ENCODE results near the gene C14orf93.
A peak's percentile ranks its signal among the peaks of the same experiment; 100 is the strongest.

Gene C14orf93

DNA sequence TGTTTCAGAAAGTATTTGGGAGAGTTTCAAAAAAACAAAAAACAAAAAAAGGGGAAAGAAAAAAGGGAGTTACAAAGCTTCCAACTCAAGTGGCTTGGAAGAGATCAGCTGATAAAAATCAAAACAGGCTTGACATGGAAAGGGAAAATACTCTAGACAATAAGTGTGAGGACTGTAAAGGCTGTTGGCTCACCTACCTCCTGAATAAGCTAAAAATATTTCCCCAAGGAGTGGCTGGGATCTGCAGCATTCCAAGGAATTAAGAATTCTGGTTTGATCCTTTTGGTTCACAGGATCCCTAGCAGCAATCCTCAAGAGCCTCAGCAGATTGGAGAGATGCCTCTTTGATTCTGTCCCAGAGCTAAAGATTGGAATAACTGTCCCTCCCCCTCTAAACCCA, 16.4 kb downstream of the C14orf93 start:
- DNase-seq, result no peak

DNA sequence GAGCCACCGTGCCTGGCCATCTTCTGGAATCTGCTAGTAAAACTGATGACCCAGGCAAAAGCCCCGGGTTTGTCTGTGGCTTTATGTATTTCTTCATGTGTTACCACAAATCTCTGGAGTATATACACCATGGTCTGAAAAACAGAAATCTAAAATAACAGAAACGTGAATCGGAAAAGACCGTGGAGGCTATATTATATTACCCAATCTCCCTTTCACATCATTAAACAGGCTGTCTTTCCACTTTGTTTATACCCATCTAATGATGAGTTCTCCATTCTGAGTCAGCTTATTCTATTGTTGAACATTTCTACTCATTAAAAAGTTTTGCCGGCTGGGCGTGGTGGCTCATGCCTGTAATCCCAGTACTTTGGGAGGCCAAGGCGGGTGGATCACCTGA, 18.1 kb downstream of the C14orf93 start:
- no peak for DNase-seq

DNA sequence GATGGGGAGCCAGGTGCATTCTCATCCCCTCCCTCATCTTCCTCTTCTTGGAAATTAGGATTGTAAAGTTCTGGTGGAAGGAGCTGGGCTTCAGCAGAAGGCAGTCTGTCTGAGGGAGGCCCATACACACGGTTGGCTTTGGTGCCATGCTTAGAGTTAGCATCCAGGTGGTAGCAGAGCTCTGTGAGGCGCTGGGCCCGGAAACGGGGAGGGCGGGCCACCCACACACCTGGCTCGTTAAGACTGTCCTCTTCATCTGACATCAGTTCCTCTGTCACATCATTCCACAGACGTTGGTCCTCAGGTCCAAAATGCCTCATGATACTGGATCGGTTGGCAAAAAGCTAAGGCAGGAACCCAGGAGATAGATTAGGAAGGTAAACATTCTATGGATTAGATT, 22.7 kb downstream of the C14orf93 start:
- no peak for DNase-seq

DNA sequence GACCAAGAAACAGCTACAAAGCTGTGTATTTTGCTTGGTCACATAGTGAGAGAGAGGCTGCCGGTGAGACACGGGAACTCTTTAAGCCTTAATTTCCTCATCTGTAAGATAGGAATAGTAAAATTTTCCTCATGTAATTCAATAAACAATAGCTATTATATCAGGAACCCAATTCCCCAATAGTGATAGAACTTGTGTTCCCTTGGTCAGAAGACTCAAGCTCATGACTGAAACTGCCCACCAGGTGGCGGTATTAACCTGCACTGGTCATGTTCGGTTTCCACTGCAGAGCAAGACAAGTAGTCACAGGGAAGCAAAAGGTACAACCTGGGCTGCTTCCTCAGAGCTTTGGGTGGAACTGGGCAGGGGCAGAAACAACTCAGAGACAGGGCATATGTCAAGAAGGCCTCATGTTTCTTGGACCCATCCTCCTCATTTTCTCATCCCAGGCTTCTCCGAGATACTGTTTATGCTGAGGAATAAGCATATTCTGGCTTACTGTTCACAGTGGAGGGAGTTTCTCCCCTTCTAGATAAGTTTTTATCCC, 23.4 kb downstream of the C14orf93 start:
- peak; percentile 84 for DNase-seq

DNA sequence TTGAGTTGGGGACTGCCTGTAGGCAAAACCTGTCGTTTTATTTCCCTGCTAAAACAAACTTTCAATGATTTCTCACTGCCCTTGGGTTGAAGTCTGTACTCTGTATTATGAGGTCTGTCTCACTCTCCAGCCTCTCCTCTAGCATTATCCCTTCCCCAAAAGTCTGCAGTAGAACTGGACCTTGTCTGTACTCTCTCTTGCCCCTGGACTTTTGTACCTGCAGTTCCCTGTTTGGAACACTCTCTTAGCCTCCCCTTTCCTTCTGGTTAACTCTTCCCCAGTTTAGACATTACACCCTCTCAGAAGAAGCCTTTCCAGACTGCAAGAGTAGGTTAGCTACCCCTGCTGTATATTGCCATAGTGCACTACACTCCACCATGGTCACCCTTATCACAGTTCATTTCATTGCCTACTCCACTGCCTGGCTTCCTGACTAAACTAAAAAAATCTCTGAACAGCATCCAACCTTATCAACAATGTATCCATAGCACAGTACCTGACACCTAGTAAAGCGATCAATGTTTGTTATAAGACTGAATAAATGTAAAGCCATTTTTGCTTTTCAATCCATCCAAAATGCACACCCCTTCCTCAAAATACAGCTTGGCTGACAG, 23.9 kb downstream of the C14orf93 start:
- no peak for DNase-seq

DNA sequence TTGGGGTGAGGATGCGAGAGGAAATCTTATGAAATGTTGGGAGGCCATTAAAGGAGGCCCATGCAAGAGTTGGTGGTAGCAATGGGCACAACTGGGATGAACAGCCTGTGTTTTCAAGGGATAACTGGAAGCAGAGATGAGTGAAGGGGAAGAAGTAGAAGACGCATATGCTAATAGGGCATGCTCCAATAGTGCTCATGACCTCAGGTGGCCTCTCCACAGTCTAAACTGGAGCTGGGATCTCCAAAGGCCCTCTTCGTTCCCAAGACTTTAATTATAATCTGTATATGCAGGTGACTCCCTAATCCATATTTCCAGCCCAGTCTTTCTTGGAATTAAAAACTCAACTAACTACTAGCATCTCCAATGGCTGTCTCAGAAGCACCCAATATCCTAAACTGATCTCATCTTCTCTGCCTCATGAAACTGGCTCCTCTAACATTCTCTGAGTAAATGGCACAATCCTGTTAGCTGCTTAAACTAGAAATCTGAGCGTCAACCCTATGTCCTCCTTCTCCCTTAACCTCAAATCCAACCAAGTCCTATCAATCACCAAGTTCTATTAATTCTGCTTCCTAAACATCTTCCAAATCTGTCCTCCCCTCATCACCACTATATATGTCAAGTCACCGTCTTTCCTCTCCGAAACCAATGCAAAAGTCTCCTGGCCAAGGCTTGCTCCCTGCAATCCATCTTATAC, 24.8 kb downstream of the C14orf93 start:
- no peak for DNase-seq

DNA sequence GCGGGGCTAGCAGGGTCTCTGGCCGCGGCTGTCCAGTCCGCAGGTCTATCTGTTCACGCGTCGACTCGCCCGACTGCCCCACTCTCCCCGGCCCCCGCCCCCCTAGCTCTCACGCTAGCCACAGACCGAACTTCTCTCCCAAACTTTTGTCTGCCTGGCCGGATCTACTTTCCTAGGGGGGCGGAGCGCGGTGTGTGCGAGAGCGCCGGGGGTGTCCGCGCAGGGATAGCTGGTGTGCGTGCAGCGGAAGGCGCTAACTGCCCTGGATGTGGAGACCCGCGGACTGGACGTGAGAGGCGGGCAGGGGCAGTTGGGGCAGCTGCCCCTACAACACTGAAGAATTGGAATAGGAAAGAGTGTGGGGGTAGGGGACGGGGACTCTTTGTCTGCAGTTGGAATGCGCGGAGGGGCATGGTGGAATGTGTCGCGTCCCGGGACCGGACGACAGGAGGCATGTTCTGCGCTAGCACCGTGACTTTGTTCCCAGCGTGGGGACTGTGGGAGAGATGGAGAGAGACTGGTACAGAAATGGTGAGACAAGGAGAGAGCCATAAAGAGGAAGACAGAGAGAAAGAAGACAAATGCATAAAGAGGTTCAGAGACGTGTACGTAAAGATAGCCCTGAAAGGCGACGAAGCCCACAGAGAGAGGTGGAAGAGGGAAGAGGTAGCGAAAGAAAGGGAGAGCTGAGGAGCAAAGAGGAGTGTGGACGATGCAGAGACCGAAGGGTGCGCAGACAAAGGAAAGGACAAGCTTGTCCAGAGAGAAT, 27.3 kb downstream of the C14orf93 start, which contains the start of gene AJUBA:
Gene AJUBA (minus strand): TSS at position 75 of the 769 bp plus-strand sequence. CDS start 285 bp downstream, outside the sequence.
- DNase-seq, result peak; percentile 63

DNA sequence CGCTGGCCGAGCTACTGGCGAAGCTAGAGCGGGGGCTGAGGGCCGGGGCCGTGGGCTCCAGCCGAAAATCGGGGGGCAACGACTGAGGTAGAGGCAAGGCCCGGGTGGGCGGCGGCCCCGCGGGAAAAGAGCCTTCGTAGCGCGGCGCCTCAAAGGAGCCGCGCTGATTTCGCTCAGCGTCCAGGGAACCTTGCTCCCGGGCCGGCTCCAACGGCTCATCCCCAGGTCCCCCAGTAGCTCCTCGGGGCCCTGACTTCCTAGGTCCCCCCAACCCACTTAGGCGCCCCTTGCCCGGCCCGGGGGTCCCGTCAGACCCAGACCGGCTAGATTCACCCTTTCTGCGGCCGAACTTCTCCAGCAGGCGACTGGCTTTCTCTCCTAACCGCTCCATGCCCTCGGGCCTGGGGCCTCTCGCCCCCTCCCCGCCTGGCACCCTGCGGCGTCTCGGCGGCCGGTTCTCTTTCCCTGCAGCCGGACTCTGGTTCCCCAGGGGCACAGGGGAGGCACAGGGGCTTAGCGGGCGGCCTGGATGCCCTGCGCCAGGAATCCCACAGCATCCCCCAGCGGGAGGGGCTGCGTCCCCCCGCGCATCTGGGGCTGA, 28.0 kb downstream of the C14orf93 start:
- DNase-seq, result no peak

DNA sequence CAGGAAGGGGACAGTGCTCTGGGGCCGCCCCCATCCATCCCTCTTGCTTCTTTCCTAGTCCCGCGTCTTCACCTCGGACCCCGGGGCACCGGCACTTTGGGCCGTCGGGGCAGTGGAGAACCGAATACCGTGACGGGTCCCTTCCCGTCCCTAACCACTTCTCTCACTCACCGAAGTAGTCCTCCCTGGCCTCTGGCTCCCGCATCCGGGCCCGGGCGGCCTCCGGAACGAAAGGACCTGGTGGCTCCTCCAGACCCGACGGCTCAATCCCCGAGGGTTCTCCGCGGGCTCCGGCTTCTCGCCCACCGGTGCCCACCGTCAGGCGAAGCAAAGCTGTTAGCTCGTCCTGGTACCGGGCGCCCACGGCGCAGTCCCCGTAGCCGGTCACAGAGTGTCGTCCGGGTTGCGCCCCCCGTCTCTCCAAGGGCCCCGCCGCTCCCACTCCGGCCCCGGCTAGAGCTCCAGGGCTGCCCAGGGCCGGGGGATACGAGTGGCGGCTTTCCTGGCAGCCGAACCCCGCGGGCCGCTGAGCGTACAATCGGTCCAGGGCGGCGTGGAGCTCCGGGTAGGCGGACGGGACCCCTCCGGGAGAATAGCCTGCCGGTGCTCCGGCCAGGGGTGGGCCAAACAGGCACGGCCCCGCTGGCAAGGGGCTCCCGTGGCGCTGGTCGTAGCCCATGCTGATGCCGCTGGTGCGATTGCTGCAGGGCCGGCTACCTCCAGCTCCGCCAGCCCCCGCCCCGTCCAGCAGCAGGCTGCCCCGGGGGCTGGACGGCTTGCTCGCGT, 28.7 kb downstream of the C14orf93 start:
- DNase-seq, result no peak

DNA sequence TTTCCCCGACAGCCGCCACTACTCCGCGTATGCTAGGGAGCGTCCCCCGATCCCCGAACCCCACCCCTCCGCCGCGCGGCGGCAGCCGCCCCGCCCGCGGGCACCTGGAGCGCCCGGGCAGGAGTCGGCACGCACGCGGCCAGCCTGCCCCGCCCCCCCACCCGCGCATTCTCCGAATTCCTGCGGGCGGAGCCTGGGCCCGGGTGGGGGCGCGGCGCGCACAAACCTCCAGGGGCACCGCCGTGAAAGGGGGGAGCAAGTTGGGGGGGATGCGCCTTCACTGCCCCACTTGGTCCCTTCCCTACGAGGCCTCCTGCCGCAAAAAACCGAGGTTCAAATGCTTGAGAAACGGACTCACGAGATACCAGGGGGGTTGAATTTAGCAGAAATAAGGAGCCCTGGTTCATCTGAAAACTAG, 29.3 kb downstream of the C14orf93 start:
- DNase-seq, result no peak

DNA sequence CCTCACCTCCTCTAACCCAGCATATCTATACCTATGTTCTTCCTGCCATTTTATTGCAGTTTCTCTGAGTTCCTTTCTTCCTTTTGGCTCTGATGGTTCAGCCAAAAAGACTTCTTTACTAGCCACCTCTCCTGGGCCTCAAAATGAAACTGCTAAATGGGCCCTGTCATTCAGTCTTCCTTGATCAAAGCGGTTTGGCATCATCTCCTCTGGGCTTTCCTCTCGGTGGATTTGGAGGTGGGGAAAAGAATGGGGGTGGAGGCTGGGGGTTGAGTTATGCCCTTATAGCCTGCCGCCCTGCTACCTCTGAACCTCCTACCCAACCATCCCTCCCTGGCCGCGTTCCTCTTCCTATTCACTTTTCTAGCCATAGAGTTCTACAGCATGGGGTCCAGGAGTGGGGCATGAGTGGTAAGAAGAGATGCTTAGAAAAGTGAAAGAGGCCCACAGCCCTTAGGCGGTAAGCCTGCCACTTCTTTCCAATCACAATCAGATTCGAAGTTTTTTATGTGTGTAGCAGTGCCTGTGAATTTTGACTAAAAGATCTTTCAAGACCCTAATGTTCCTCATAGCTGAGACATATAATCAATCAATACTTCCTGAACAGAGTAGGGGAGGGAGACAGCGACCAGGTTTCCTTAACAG, 30.1 kb downstream of the C14orf93 start:
- peak; percentile 70 for DNase-seq

DNA sequence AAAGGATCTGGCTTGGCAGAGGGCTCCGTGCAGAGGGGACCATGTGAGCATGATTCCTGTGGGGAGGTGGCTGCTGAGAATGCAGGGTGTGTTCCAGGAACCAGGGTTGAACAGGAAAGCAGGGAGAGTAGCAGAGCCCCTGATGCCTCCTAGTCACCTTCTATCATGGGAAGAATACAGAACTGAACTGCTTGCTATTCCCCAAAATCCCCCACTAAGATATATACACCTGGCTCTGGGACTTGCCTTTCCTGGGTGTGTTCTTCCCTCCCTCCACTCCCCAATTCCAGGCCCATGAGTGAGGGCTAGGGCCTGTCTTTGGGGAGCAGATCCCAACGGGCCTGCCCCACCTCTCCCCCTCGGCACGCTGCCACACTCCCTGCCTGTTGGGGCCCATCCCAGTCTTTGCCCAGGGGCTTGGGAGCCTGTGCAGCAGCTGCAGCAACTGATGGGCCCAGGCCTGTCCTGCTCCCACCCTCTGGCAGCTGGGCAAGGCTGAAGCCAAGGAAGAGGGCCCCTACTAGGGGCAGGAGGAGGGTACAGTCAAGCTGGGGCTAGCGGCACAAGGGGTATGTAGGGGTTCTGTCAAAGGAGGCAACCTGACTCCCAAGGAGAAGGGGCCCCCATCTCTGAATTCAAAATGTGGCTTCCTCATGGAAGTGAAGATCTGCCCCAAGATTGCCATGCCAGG, 30.8 kb downstream of the C14orf93 start:
- DNase-seq, result peak; percentile 92

DNA sequence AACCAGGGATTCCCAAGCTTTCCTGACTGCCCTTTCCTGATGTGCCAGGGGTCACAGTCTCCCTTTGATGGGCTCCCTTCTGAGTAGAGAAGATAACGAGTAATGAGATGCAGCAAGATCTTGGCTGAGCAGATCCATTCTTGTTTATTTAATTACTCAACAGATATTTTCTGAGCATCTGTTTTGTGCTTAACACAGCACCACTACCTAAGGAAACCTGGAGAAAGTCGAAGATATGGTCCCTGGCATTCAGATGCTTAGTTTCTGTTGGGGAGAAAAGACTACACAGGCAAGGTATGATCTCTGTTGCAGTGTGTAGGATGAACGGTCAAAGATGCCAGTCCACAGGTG, 31.5 kb downstream of the C14orf93 start:
- no peak for DNase-seq

DNA sequence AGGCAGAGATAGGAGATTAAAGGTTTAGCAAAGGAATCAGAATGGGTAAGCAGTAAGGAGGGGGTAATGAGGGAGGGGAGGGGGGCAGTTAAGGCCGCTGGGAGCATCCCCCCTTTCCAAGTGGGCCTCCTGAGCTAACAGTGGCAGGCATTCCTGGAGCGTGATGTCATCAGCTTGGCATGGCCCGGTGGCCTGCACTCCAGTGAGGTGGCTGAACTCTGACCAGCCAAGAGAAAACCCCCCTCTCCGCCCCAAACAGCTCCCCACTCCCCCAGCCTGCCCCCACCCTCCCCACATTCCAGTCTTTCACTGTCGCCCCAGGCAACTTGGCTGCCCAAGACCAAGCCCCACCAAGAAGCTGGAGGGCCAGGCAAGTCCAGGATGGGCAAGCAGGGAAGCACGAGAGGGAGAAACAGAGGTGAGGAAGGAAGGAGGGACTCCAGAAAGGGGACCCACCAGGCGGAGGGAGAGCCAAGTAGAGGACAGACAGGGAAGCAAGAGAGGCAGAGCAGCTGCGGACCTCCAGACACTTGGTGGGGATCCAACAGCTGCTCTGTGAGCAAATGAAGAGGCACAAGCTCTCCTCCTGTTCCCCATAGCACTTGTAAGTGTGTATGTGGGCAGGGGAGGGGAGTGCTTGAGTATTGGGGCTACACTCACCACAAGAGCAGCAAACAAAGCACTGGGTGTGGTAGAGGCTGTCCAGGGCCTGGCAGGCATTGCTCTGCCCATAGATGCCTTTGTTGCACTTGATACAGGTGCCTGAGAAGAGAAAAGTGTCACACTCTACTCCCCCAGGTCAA, 32.1 kb downstream of the C14orf93 start:
- peak; percentile 40 for DNase-seq

DNA sequence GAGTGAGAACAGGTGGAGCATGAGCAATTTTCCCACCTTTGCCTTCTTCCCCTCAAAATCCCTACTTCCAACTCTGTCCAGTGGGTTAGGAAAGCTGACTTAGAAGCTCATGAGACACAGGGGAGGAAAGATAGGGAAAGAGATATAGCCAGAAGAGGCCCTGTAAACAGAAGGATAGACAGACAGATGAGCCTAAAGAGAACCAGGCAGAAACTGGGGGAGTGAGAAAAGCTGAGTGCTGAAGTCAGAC, 32.6 kb downstream of the C14orf93 start:
- no peak for DNase-seq

DNA sequence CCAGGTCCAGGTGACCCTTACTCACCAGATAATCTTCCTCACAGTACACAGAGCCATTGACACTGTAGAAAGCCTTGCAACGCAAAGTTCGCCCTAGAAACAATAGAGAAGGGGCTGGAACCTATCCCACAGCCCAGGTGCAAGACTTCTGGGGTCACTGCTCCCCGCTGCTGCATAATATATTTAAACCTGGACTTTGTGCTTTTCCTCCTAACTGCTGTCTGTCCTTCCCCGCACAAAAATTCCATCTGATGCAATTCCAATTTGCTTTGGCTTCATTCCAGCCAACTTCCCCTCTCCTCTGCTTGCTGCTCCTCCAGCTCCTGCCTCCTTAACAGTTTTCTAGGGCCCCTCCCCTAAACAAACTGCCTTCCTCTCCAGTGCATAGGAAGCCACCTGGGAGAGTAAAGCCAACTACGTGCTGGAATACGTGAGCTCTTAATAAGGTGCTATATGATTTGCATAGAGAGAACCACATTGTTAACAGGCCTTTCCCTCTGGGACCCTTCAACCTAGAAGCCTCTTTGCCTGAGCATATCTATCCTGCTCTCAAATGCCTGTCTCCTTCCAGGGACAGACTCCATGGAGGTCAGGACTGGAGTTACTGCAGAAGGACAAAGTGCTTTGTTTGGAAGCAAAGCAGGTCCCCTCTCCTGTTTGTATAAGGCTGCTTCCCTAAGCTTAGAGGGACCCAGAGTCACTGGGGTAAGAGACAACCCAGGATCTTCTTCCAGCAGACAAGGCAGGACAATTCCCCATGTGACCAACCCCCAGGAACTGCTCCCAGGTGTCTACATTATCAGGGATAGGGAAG, 33.1 kb downstream of the C14orf93 start:
- DNase-seq, result no peak

DNA sequence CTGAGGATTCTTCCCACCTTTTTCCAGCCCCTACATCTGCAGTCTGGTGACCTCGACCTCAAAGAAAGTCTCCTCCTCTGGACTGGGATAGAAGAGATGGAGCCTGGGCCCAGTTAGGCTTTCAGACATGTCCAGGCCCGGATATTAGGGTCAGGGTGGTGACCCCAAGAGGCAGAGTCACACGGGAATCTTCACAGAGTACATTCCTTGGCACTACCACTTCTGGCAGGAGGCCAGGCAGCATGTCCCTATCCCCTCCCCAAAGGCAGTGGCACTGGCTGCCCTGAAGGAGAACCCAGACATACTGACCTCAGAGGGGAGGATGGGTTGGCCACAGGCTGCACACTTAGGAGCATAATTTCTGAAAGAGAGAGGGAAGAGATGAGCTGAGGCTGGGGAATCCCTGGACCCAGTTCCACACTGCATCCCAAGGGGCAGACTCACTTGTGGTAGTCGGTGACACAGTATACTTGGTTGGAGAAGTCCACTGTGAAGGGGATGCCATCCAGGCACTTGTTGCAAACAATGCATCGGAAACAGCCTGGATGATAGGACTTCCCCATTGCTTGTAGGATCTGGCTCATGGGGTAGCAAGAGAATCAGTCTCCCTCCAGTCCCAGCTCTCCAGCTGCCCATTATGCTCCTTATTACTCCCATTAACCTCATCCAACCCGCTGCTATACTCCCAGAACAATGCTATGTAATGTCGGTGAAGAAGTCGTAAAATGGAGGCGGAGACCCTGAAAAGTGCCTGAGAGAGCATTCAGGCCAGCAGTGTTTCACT, 35.2 kb downstream of the C14orf93 start:
- no peak for DNase-seq

DNA sequence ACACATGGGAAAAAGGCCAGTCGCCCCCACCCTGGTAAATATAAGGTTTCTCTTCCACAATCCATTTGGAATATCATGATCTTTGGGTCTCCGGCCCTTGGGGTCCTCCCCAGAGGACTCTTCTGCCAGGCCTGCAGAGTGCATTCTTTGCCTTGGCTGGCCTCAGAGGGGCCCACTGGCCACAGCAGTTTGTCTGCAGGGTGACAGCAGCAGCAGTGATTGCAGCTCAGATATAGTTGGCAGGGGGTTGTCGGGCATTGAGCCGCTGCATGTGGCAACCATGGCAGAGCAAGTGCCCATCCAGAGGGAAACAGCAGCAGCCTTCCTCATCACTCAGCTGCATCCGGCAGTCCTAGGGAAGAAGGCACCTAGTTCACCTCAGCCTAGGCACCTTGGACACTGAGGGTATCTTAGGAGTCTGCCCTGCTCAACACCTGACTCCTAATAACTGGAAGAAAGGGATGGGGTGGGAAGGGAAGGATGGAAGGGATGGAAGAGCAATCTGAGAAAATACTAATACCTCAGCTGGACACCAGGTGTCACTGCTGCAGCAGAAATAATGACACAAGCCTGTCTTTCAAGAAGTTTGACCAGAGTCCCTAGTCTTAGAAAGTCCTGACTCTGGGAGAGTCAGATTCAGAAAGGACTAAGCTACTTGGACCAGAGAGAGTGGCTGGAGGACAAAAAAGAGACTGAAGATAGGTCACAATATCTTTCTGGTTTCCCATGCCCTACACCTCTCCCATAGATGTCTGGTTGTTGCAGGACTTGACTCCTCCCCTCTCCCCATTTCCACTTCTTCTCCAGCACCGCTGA, 36.5 kb downstream of the C14orf93 start:
- peak; percentile 38 for DNase-seq

Data from NCI-H1694 treated with DMSO at 0.1 percent for 48 hours (cell line).